OCI-LY7 (cell line): Measurements from ENCODE around the gene FIGNL2.

Experiments used
- EZH2phosphoT487 ChIP-seq: fragments of 200-600 bp; sonication (generic); IDR thresholded peaks from 2 replicates; pipeline ENCODE4 v1.6.1; 2018; ENCODE audit warnings: low read depth, borderline replicate concordance, mild to moderate bottlenecking, mixed run types, antibody characterized with exemption, low read length, moderate library complexity, mixed read lengths
- TF ChIP-seq, protein P1 (sequence below): fragments of 200-600 bp; sonication (generic); conservative IDR thresholded peaks from 2 replicates; pipeline ENCODE4 v1.5.1; 2014; ENCODE audit warnings: mild to moderate bottlenecking, antibody characterized with exemption, low read length, moderate library complexity, mixed read lengths

DNA sequence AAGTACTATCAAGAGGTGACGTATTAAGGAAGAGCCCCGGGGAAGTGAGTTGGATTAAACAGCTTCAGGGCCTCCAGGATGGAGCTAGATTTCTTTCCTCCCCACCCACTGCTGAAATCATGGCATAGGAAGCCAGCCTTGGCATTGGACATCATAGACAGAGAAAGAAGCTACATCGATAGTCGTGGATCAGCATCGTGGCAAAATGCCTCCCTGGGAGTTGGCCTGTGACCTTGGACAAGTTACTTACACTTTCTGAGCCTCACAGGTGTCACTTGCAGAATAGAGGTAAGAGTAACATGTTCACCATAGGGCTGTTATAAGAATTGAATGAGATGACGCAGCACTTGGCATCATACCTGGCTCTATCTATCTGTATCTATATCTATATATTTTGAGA is 45.3 kb upstream of the FIGNL2 start:
- TF ChIP-seq, protein P1, sequence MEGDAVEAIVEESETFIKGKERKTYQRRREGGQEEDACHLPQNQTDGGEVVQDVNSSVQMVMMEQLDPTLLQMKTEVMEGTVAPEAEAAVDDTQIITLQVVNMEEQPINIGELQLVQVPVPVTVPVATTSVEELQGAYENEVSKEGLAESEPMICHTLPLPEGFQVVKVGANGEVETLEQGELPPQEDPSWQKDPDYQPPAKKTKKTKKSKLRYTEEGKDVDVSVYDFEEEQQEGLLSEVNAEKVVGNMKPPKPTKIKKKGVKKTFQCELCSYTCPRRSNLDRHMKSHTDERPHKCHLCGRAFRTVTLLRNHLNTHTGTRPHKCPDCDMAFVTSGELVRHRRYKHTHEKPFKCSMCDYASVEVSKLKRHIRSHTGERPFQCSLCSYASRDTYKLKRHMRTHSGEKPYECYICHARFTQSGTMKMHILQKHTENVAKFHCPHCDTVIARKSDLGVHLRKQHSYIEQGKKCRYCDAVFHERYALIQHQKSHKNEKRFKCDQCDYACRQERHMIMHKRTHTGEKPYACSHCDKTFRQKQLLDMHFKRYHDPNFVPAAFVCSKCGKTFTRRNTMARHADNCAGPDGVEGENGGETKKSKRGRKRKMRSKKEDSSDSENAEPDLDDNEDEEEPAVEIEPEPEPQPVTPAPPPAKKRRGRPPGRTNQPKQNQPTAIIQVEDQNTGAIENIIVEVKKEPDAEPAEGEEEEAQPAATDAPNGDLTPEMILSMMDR, result no peak
- TF ChIP-seq EZH2phosphoT487, result no peak
